ENCODE results near the gene FSTL4. TPM values are rescaled to one million over a fixed set of nuclear protein-coding genes. Genes with fewer than 3 reads are reported as not detected.

The FSTL4 gene
- total RNA-seq, 4 donors from 2014 or later = 0.41 TPM; not detected in 3

DNA sequence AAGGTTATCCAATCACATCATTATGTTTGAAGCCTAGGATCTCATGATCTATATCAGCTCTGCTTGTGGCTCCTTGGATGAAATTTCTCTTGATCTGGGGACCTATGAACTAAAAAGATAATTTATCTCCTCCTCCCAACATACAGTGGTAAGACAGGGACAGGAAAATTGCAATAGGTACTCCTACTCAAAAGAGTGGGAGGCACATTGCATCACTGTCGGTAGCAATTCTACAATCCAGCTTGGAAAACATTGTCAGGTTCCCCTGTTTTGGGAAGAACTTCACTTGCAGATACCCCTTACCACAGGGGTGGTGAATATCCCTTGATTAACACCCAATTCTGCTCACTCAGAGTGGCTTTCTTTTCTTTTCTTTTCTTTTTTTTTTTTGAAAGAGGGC is 452.8 kb downstream of the FSTL4 start:
- Histone ChIP-seq H3K4me3 (no peak overlapping the region), H3K9me3 (no peaks in the 10 kb centered on the region), H3K27ac (no peak overlapping the region), H3K36me3 (no peaks in the 10 kb centered on the region), H3K27me3 (no peaks in the 10 kb centered on the region), H3K4me1 (no peaks in the 10 kb centered on the region)
- no peak for DNase-seq
- TF ChIP-seq POLR2A (IDR thresholded peaks at IDR 0.05) (no peak), CTCF (IDR thresholded peaks at IDR 0.05) (no peak)
- intact Hi-C loops (cut with DNase I; ENCODE audit: low total_unique reads) = no loop called here

DNA sequence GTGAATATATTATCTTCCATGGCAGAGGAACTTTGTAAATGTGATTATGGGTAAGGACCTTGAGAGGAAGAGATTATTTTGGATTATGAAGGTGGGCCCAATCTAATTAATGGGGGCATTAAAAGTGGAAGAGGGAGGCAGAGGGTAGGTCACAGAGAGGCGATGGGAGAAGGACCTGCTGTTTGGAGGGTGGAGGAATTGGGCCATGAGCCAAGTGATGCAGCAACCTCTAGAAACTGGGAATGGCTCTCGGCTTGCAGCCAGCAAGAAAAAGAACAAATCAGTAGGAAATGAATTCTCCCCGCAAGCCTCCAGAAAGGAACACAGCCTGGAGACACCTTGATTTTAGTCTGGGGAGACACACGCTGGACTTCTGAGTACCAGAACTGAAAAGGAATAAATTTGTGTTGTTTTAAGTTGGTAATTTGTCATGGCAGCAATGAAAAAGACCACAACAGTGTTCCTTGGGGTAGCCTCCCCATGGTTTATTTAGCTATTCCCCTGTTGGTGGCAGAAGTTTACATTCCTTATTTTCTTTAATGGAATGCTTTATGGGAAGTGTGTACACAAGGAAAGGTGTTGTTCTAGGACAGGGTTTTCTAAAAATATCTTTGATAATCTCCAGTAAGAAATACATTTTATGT is 456.9 kb downstream of the FSTL4 start:
- no peaks in the 10 kb centered on the region for H3K27me3 ChIP-seq
- no peaks in the 10 kb centered on the region for H3K36me3 ChIP-seq
- no peak overlapping the region for H3K27ac ChIP-seq
- TF ChIP-seq CTCF (IDR thresholded peaks at IDR 0.05) = no peak
- TF ChIP-seq POLR2A (IDR thresholded peaks at IDR 0.05) = no peak
- no peak for DNase-seq
- H3K9me3 ChIP-seq = no peaks in the 10 kb centered on the region
- no peak overlapping the region for H3K4me3 ChIP-seq
- no peaks in the 10 kb centered on the region for H3K4me1 ChIP-seq
- intact Hi-C loops (cut with DNase I; ENCODE audit: low total_unique reads) = no loop called here

DNA sequence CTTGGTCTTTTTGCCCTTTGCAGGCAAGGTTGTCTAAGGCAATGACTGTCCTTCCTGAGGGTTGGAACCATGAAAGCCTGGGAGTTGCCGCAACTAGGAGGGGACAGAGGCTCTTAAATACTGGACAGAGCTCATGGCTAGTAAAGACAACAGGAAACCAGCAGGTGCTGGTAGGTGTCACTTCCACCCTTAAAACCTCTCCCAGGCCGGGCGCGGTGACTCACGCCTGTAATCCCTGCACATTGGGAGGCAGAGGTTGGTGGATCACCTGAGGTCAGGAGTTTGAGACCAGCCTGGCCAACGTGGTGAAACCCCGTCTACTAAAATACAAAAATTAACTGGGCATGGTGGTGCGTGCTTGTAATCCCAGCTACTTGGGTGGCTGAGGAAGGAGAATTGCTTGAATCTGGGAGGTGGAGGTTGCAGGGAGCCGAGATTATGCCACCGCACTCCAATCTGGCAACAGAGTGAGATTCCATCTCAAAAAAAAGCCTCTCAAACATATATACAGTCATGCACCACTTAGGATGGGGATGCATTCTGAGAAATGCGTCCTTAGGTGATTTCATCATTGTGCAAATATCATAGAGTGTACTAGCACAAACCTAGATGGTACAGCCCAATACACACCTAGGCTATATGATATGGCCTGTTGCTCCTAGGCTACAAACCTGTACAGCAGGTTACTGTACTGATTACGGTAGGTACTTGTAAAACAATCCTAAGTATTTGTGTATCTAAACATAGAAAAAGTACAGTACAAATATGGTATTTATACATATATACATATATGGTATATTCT is 457.9 kb downstream of the FSTL4 start:
- TF ChIP-seq CTCF (IDR thresholded peaks at IDR 0.05) (no peak), POLR2A (IDR thresholded peaks at IDR 0.05) (no peak)
- Histone ChIP-seq H3K36me3 (no peaks in the 10 kb centered on the region), H3K4me1 (no peaks in the 10 kb centered on the region), H3K27ac (no peak overlapping the region), H3K27me3 (no peaks in the 10 kb centered on the region), H3K4me3 (no peak overlapping the region), H3K9me3 (no peaks in the 10 kb centered on the region)
- DNase-seq = no peak
- intact Hi-C loops (cut with DNase I; ENCODE audit: low total_unique reads) = no loop called here

DNA sequence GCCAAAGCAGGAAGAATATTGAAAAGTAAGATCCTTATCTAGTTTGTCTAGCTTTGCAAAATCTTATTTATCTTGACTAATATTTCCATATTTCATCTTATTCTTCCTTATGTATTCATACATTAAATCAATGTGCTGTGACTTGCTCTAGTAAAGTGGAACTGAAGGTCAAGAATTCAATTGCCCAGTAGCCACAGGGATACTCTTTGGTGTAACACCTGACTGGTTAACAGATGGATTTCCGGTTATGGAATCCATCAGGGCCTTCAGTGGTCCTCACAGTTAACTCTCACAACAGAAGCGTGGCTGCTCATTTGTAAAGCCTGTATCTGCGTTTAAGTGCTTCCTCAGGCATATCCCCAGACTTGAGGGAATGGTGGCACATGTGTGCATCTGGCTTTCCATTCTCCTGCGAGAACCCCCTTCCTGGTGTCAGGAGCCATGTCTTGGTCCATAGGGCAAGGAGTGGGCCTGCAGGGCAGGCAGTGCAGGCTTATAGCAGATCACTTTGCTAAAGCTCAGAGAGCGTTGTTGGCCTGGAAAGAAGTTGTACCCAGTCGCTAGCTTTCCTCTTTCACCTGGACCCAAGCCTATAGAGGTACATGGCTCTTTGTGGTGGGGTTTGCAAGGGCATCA is 461.3 kb downstream of the FSTL4 start:
- H3K27me3 ChIP-seq = no peaks in the 10 kb centered on the region
- H3K9me3 ChIP-seq = no peaks in the 10 kb centered on the region
- no peak overlapping the region for H3K4me3 ChIP-seq
- no peak overlapping the region for H3K27ac ChIP-seq
- TF ChIP-seq POLR2A (IDR thresholded peaks at IDR 0.05) (no peak), CTCF (IDR thresholded peaks at IDR 0.05) (no peak)
- intact Hi-C loops (cut with DNase I; ENCODE audit: low total_unique reads) = no loop called here
- no peak for DNase-seq
- H3K36me3 ChIP-seq = no peaks in the 10 kb centered on the region
- no peaks in the 10 kb centered on the region for H3K4me1 ChIP-seq

GRCh38 chr5:133149345-133149744 is 463.0 kb downstream of the FSTL4 start:
- Histone ChIP-seq H3K36me3 (no peaks in the 10 kb centered on the region), H3K27me3 (no peaks in the 10 kb centered on the region), H3K9me3 (no peaks in the 10 kb centered on the region), H3K4me1 (no peaks in the 10 kb centered on the region), H3K27ac (no peak overlapping the region), H3K4me3 (no peak overlapping the region)
- TF ChIP-seq CTCF (IDR thresholded peaks at IDR 0.05) (no peak), POLR2A (IDR thresholded peaks at IDR 0.05) (no peak)
- intact Hi-C loops (cut with DNase I; ENCODE audit: low total_unique reads) = no loop called here
- no peak for DNase-seq

Data from uterus (tissue), 4 donors.